Stimulated activated CD8-positive, alpha-beta memory T cell treated with anti-CD3 and anti-CD28 coated beads, Interleukin-2, amount 100 ng/mL, for 48 hours (primary cell): ENCODE data around the gene TRMT61A.

Source experiments
- DNase-seq, 2 donors: peaks; one replicate each; pipeline ENCODE4 v3.0.0-alpha.2; 2020; ENCODE audit warnings: low read depth in 2 of 2

TRMT61A gene

GRCh38 chr14:103528587-103529382 lies at the start of gene TRMT61A:
Gene TRMT61A (plus strand): TSS chr14:103529196. CDS start chr14:103529979, 783 bp downstream.
- DNase-seq: peak; percentile 62 to 68

DNA sequence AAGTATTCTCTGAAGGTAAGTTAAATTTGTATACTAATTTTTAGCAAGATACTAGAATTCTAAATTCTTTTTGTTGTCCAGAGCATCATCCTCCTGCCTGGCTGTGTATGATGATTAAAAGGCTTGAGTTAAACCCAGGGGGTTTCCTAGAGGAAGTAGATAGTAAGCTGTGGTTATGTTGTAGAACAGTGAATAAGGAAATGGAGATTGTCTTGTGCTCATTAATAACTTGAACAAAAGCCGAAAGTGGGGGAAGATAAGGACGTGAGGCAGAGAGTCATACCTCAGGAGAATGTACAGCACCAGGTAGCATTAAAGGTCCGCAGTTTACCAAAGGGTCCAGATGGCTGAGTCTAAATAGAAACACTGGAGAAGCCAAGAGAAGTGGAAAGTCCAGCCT lies 48.4 kb upstream of the TRMT61A start:
- DNase-seq: no peak

- no peak for DNase-seq
Measured at GRCh38 chr14:103483600-103483999, 45.4 kb upstream of the TRMT61A start.

DNA sequence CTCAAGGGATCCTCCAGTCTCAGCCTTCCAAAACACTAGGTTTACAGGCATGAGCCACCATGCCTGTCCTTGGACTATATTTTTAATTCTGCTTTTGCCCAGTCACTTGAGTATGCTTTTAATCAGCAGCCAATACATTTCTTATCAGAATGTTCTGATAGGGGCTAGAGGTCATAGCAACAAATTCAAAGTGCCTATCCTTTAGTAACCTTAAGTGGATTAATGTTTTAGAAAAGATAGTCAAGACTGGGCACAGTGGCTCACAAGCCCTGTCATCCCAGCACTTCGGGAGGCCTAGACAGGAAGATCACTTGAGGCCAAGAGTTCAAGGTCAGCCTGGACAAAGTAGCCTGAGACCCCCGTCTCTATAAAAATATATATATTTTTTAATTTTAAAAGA lies 43.5 kb upstream of the TRMT61A start:
- no peak for DNase-seq

GRCh38 chr14:103488071-103488470 lies 40.9 kb upstream of the TRMT61A start:
- DNase-seq: no peak

DNA sequence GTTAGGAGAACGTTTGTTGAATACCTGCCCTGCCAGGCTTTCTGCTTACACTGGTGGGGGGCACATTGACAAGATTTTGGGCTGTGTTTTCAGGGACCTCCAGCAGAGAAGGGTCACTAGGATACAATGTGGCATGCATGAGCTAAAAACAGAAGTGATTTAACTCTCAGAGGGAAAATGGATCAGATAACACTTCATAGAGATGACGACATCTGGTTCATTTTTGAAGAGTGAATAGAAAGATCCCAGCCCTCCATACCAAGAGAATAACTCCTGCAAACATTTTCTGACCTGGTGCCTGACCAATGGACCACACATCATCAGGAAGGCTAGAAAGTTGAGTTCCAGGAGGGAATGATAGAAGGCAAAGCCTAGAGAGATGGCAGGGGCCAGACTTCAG lies 40.0 kb upstream of the TRMT61A start:
- DNase-seq: no peak

DNA sequence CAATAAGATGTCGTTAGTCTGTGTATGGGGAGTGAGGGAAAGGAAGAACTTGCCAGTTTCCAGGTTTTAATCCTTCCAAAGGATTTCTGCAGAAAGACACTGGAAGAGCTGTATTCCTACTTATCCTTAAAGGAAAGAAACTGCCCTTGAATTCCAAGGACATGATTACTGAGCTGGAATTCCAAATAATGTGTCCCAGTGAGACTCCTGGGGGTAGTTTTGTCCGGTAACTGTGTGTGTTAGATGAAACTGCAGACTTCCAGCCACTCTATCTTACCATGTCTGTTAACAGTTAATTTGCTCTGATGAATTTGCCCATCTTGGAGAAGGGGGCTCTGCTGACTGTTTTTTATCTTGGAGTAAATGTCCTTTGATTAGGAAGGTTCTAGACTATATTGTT lies 39.4 kb upstream of the TRMT61A start:
- DNase-seq: no peak

DNA sequence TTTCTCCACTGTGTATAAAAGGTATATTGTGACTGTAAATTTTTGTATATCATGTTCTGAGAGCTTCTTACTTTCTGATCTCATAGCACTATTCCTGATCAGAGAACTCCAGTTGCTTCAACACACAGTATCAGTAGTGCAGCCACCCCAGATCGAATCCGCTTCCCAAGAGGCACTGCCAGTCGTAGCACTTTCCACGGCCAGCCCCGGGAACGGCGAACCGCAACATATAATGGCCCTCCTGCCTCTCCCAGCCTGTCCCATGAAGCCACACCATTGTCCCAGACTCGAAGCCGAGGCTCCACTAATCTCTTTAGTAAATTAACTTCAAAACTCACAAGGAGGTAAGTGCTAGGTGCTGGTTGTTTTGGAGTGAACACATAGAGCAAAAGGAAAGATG lies 37.3 kb upstream of the TRMT61A start:
- DNase-seq: no peak

DNA sequence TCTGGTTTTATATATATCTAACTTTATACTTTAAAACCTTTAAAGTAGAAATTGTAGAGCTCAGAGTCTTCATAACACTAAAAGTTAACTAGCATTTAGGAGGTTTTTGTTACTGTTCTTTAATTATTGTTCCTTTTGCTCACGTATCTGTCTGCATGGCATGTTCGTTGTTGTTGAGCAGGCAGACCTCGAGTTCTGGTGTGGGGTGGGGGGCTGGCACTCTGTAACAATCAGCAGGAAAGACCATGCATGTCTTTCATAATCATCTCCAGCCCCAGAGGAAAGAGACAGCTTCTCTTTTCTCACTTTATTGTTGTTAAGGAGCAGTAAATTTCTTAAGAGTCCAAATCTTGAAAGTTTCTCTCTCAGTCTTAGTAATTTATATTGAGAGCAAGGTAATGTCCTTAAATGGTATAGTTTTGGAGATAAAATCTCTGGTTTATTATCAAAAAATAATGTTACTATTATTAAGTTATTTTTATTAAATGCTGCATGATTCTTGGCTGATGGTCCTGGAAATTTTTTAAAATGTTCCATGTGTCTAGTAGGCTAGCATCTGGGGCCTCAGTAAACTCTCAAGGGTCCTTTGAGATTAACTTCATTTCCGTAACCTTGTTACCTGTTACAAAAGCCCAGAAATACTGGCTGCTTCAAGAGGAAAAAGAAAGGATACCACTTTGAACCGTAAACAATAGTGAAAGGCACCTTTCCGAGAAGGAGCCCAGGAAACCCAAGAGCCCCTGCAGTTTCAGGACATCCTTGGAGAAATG lies 36.7 kb upstream of the TRMT61A start:
- no peak for DNase-seq

DNA sequence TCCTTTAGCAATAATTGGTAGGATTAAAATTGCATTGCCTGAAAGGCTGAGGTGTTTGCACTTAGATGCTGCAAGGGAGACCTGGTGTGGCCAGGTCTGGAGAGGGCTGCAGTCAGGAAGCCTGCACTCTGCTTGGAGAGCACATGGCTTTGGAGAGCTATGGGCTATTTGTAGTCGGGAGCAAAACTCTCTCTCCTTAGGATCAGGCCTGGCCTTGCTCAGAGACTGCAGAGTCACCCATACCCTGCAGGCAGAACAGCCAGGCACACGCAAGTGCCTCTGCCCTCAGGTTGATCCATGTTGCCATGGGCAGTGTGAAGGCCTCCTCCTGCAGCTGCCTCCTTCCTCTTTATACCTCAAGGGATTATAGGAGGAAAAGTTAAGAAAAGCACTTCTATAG lies 33.1 kb upstream of the TRMT61A start:
- no peak for DNase-seq

GRCh38 chr14:103496776-103497175 lies 32.2 kb upstream of the TRMT61A start:
- no peak for DNase-seq

- DNase-seq: no peak
Measured at GRCh38 chr14:103499709-103500108, 29.3 kb upstream of the TRMT61A start.

DNA sequence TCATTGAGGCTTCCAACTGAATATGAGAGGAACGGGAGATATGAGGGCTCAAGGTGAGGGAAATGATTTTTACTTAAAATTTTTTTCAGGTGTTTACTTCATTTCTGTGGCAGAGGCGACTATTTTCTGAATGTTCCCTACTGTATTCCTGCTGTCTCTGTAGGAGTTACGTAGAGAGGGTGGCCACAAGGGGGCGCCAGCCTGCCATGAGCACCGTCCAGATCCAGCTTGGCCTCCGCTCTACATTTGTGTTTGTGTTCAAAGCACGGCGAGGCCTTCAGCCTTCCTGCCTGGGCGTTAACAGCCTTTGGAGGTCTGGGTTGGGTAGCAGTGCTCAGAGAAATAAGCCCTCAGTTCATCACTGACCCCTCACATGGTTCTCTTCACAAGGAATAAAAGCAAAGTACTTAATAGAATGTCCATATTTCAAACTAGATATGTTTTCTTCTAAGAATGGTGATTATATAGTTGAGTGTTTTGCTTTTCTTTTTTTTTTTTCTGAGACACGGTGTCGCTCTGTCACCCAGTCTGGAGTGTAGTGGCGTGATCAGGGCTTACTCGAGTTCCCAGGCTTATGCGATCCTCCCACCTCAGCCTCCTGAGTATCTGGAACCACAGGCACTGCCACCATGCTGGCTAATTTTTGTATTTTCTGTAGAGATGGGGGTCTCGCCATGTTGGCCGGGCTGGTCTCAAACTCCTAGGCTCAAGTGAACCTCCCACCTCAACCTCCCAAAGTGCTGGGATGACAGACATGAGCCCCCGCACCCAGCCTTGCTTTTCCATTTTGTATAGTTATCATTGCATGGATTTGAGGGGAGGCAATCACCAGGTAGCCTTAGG lies 28.6 kb upstream of the TRMT61A start:
- peak; percentile 70 to 73 for DNase-seq

DNA sequence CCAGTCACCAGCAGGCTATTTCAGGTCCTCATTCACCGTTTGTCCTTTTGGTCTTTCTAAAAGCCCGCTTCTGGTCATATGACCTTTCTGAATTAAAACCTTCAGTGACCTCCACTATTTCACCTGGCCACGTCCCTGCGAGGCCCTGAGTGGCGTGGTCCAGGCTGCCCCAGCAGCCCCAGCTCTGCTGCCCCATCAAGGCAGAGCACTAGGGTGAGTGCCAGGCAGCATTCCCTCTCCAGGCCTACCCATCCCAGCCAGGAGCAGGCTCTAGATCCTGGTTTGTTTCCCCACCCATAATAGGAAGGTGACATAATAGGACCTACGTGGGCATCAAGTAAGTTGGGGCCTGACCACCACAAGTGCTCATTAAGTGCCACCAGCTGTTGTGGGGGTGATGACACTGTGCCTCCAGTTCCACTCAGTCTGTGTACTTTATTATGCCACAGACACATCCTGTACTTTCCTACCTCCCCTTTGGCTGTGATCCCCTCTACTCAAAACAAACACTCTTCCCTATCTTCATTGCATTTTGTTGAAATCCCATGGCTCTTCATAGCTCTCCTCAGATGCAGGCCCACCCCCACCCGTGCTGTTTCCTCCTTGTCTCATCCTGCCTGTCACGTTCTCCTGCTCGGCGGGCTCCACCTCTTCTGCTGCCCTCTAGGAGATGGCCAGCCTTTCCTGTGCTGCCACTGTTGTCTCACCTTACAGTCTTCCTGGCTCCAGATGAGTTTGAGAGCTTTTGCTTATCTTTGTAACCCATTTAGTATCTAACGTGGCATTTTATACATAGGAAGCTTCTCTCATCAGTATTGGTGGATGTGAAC lies 27.7 kb upstream of the TRMT61A start:
- no peak for DNase-seq

DNA sequence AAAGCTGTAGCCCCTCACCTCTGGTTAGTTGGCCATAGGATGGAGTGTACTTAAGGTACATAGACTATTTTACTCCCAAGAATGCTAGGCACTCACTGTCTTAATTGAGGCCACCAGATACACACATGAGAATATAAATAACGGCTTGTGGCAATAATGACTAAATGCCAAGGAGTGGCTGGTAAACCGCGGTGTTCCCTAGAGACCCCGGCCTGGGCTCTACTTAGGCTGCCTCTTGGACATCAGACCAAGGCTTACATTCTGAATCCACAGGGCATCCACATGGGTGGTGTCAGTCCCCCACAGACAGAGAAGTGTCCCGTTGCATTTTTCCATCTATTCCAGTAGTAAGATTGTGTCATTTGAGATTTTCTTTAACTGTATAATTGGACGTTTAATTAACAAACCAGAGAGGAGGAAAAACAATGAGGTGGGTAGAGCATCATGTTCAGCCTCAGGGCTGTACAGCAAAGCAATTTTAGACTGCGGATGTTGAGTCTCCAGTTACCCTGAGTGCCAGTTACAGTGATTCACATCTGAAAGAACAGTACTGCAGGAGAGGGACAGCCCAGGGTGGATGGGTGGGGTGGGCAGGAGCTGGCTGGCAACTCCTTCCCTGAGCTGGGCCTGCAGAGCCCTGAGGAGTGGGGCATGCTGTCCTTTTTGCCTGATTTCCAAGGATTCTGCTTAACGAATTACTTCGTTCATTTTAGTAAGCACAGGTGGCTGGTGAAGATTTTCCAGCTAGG lies 26.9 kb upstream of the TRMT61A start:
- DNase-seq: no peak

GRCh38 chr14:103502877-103503276 lies 26.1 kb upstream of the TRMT61A start:
- no peak for DNase-seq

- no peak for DNase-seq
Measured at GRCh38 chr14:103503296-103503695, 25.7 kb upstream of the TRMT61A start.

DNA sequence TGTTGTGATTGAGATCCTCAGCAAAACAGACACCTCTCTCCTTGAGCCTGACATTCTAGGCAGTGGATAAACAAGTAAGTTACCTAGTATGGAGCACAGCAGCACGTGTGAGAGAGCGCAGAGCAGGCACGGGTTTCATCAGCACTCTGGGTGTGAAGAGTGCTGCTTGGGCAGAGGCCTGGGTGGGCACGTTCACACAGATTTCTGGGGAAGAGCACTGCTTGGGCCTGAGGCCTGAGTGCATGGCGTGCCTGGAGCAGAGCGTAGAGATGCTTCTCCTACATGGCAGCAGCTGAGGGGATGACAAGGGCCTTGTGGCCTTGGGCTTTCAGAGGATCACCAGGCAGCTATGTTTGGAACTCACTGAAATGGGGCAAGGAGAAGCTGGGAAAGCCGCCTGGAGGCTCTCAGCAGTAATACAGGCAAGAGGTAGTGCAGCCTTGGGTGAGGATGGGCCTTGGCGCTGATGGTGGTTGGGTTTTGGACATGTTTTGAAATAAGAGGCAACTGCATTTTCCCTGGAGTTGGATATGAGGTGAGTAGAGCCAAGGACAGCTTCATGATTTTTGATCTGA lies 23.9 kb upstream of the TRMT61A start:
- no peak for DNase-seq

- DNase-seq: no peak
Measured at GRCh38 chr14:103507751-103508150, 21.2 kb upstream of the TRMT61A start.
